Measurements from ENCODE around the gene PDZD8. TPM values are rescaled to one million over a fixed set of nuclear protein-coding genes. Genes with fewer than 3 reads are reported as not detected.

Gene PDZD8
- total RNA-seq, 5 donors from 2014 or later (not counting 1 experiment from before 2014, with no cell fraction given) = 12.8 to 20.8 (median 19.4) TPM

GRCh38 chr10:117418121-117418520, 42.9 kb upstream of the PDZD8 start:
- H3K27ac ChIP-seq (ENCODE audit: low read length) = no peak overlapping the region
- DNase-seq (no peak), ATAC-seq (replicated peaks in 1 of 4) (no peak)
- H3K27me3 ChIP-seq (replicated peaks in 1 of 2; ENCODE audit: control insufficient read depth in 2 of 2, extremely low read depth in 1 of 2, insufficient read depth in 2 of 2, low read length in 1 of 2) = peaks cover 0 to 9% of the 10 kb centered on the region in 2 experiments
- no peaks in the 10 kb centered on the region for H3K36me3 Mint-ChIP-seq
- peaks cover 3 to 13% of the 10 kb centered on the region in 2 donors for H3K27me3 Mint-ChIP-seq
- H3K4me3 Mint-ChIP-seq = no peak overlapping the region
- no peaks in the 10 kb centered on the region for H3K4me1 Mint-ChIP-seq
- H3K27ac Mint-ChIP-seq = no peak overlapping the region
- no peak overlapping the region for H3K4me3 ChIP-seq (ENCODE audit: control insufficient read depth in 1 of 2, extremely low read depth in 1 of 2, low read length in 1 of 2)
- H3K4me1 ChIP-seq (ENCODE audit: control insufficient read depth in 1 of 2, extremely low read depth in 1 of 2, insufficient read depth in 2 of 2, low read length in 2 of 2) = no peaks in the 10 kb centered on the region
- no CpG with 5 or more reads among the region's 4 CpGs for WGBS (ENCODE audit: insufficient coverage)
- H3K36me3 ChIP-seq (ENCODE audit: control insufficient read depth in 2 of 2, extremely low read depth in 1 of 2, insufficient read depth in 1 of 2, low read length in 1 of 2) = no peaks in the 10 kb centered on the region
- ChIA-PET CTCF (no interaction called here), POLR2A (no interaction called here)
- H3K9me3 ChIP-seq = no peaks in the 10 kb centered on the region
- H3K9me3 Mint-ChIP-seq = peaks cover 2 to 6% (median 4%) of the 10 kb centered on the region in 3 donors

DNA sequence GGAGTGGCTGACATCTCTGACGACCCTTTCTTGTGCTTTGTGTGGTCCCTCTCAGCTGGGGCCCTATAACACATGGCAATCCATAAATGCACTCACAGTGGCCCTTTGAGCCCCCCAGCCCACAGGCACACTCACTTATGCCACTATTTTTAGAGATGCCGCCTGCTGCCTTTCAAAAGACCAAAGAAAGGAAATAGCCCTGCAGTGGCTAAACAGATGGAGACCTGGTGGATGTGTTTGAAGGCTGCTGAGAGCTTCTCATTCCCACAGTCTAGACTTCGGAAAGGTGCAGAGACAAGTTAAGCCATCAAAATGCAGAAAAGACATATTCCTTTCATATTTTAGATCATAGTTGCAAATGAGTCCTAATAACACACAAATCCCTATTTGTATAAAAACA, 42.0 kb upstream of the PDZD8 start:
- no peaks in the 10 kb centered on the region for H3K36me3 ChIP-seq (ENCODE audit: control insufficient read depth in 2 of 2, extremely low read depth in 1 of 2, insufficient read depth in 1 of 2, low read length in 1 of 2)
- Mint-ChIP-seq H3K9me3 (peaks cover 2 to 6% (median 4%) of the 10 kb centered on the region in 3 donors), H3K4me3 (no peak overlapping the region), H3K27me3 (peaks cover 3 to 17% of the 10 kb centered on the region in 2 donors), H3K27ac (no peak overlapping the region), H3K36me3 (no peaks in the 10 kb centered on the region), H3K4me1 (no peaks in the 10 kb centered on the region)
- H3K9me3 ChIP-seq = no peaks in the 10 kb centered on the region
- ChIA-PET CTCF (no interaction called here), POLR2A (no interaction called here)
- H3K4me1 ChIP-seq (ENCODE audit: control insufficient read depth in 1 of 2, extremely low read depth in 1 of 2, insufficient read depth in 2 of 2, low read length in 2 of 2) = no peaks in the 10 kb centered on the region
- 17% methylated on average over 2 of the region's 3 CpGs for WGBS (ENCODE audit: insufficient coverage)
- H3K27ac ChIP-seq (ENCODE audit: low read length) = no peak overlapping the region
- peaks cover 0 to 9% of the 10 kb centered on the region in 2 experiments for H3K27me3 ChIP-seq (replicated peaks in 1 of 2; ENCODE audit: control insufficient read depth in 2 of 2, extremely low read depth in 1 of 2, insufficient read depth in 2 of 2, low read length in 1 of 2)
- H3K4me3 ChIP-seq (ENCODE audit: control insufficient read depth in 1 of 2, extremely low read depth in 1 of 2, low read length in 1 of 2) = no peak overlapping the region
- DNase-seq = no peak
- no peak for ATAC-seq (replicated peaks in 1 of 4)

DNA sequence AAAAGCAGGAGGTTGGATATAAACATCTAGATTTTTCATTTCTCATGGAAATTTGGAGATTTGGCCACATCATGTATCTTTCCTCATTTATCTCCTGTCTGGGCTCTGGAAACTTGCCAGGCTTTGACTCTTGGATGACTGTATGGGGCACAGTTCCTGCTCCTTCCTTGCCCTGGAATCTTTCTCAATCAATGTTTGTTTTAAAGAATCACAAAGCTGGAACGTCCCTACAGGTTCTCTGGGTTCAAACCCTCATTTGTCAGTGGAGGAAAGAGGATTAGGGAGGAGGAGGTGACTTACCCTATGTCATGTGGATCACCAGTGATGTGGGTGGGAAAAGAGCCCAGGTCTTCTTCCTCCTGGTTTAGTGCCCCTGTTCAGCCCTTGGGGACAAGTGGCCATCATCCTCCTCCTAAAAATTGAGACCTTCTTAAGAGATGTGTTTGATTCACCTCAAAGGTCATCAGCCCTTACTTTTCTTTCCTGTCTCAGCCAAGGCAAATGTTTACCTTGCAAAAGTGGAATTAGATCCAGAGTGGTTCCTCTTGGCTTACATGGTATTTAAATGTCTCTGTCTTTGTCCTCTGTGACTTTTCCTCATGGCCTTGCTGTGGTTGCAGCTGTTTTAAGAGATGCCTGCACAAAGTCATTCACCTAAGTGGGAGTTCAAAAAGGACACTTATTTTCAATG, 38.8 kb upstream of the PDZD8 start:
- no peaks in the 10 kb centered on the region for H3K9me3 Mint-ChIP-seq
- no peaks in the 10 kb centered on the region for H3K36me3 Mint-ChIP-seq
- Histone ChIP-seq H3K27me3 (replicated peaks in 1 of 2; ENCODE audit: control insufficient read depth in 2 of 2, extremely low read depth in 1 of 2, insufficient read depth in 2 of 2, low read length in 1 of 2) (peaks cover 0 to 13% of the 10 kb centered on the region in 2 experiments), H3K4me3 (ENCODE audit: control insufficient read depth in 1 of 2, extremely low read depth in 1 of 2, low read length in 1 of 2) (no peak overlapping the region), H3K36me3 (ENCODE audit: control insufficient read depth in 2 of 2, extremely low read depth in 1 of 2, insufficient read depth in 1 of 2, low read length in 1 of 2) (no peaks in the 10 kb centered on the region), H3K27ac (ENCODE audit: low read length) (no peak overlapping the region), H3K9me3 (no peaks in the 10 kb centered on the region), H3K4me1 (ENCODE audit: control insufficient read depth in 1 of 2, extremely low read depth in 1 of 2, insufficient read depth in 2 of 2, low read length in 2 of 2) (no peaks in the 10 kb centered on the region)
- WGBS (ENCODE audit: insufficient coverage) = no CpG with 5 or more reads among the region's 1 CpG
- DNase-seq (no peak), ATAC-seq (replicated peaks in 1 of 4) (no peak)
- H3K4me3 Mint-ChIP-seq = no peak overlapping the region
- no peak overlapping the region for H3K27ac Mint-ChIP-seq
- H3K27me3 Mint-ChIP-seq = peaks cover 11 to 17% of the 10 kb centered on the region in 2 donors
- ChIA-PET POLR2A (no interaction called here), CTCF (interaction anchor here in 1 of 2 donors (0.7 kb wide), 1 partner anchor 1151 kb away, joined by 4 read pairs; no protein-coding TSS in a partner anchor)
- no peaks in the 10 kb centered on the region for H3K4me1 Mint-ChIP-seq

GRCh38 chr10:117412469-117413010, 37.3 kb upstream of the PDZD8 start:
- Mint-ChIP-seq H3K4me3 (no peak overlapping the region), H3K27me3 (peaks cover 11 to 17% of the 10 kb centered on the region in 2 donors), H3K36me3 (no peaks in the 10 kb centered on the region), H3K4me1 (no peaks in the 10 kb centered on the region), H3K27ac (no peak overlapping the region), H3K9me3 (no peaks in the 10 kb centered on the region)
- peaks cover 0 to 13% of the 10 kb centered on the region in 2 experiments for H3K27me3 ChIP-seq (replicated peaks in 1 of 2; ENCODE audit: control insufficient read depth in 2 of 2, extremely low read depth in 1 of 2, insufficient read depth in 2 of 2, low read length in 1 of 2)
- DNase-seq (no peak), ATAC-seq (replicated peaks in 1 of 4) (no peak)
- ChIA-PET POLR2A (no interaction called here), CTCF (no interaction called here)
- no peaks in the 10 kb centered on the region for H3K36me3 ChIP-seq (ENCODE audit: control insufficient read depth in 2 of 2, extremely low read depth in 1 of 2, insufficient read depth in 1 of 2, low read length in 1 of 2)
- no peaks in the 10 kb centered on the region for H3K9me3 ChIP-seq
- H3K4me1 ChIP-seq (ENCODE audit: control insufficient read depth in 1 of 2, extremely low read depth in 1 of 2, insufficient read depth in 2 of 2, low read length in 2 of 2) = no peaks in the 10 kb centered on the region
- H3K4me3 ChIP-seq (ENCODE audit: control insufficient read depth in 1 of 2, extremely low read depth in 1 of 2, low read length in 1 of 2) = no peak overlapping the region
- WGBS (ENCODE audit: insufficient coverage) = 76% methylated on average over 3 of the region's 5 CpGs
- H3K27ac ChIP-seq (ENCODE audit: low read length) = no peak overlapping the region

- H3K9me3 Mint-ChIP-seq = no peaks in the 10 kb centered on the region
- Histone ChIP-seq H3K4me3 (ENCODE audit: control insufficient read depth in 1 of 2, extremely low read depth in 1 of 2, low read length in 1 of 2) (no peak overlapping the region), H3K9me3 (no peaks in the 10 kb centered on the region), H3K36me3 (ENCODE audit: control insufficient read depth in 2 of 2, extremely low read depth in 1 of 2, insufficient read depth in 1 of 2, low read length in 1 of 2) (no peaks in the 10 kb centered on the region), H3K4me1 (ENCODE audit: control insufficient read depth in 1 of 2, extremely low read depth in 1 of 2, insufficient read depth in 2 of 2, low read length in 2 of 2) (no peaks in the 10 kb centered on the region), H3K27me3 (replicated peaks in 1 of 2; ENCODE audit: control insufficient read depth in 2 of 2, extremely low read depth in 1 of 2, insufficient read depth in 2 of 2, low read length in 1 of 2) (peaks cover 0 to 13% of the 10 kb centered on the region in 2 experiments), H3K27ac (ENCODE audit: low read length) (no peak overlapping the region)
- H3K27ac Mint-ChIP-seq = no peak overlapping the region
- ATAC-seq (replicated peaks in 1 of 4) = no peak
- WGBS (ENCODE audit: insufficient coverage) = 100% methylated on average over 2 of the region's 8 CpGs
- DNase-seq = no peak
- POLR2A ChIA-PET = no interaction called here
- no peaks in the 10 kb centered on the region for H3K4me1 Mint-ChIP-seq
- no peaks in the 10 kb centered on the region for H3K36me3 Mint-ChIP-seq
- peaks cover 12 to 17% of the 10 kb centered on the region in 2 donors for H3K27me3 Mint-ChIP-seq
- CTCF ChIA-PET = no interaction called here
- no peak overlapping the region for H3K4me3 Mint-ChIP-seq
Observed at GRCh38 chr10:117411479-117412399, 36.5 kb upstream of the PDZD8 start.

GRCh38 chr10:117410557-117410956, 35.3 kb upstream of the PDZD8 start:
- no peaks in the 10 kb centered on the region for H3K4me1 Mint-ChIP-seq
- no peak overlapping the region for H3K4me3 Mint-ChIP-seq
- H3K9me3 Mint-ChIP-seq = no peaks in the 10 kb centered on the region
- no peaks in the 10 kb centered on the region for H3K36me3 ChIP-seq (ENCODE audit: control insufficient read depth in 2 of 2, extremely low read depth in 1 of 2, insufficient read depth in 1 of 2, low read length in 1 of 2)
- H3K36me3 Mint-ChIP-seq = no peaks in the 10 kb centered on the region
- POLR2A ChIA-PET = no interaction called here
- 40% methylated on average over 1 of the region's 4 CpGs for WGBS (ENCODE audit: insufficient coverage)
- ATAC-seq (replicated peaks in 1 of 4) (no peak), DNase-seq (no peak)
- H3K27me3 Mint-ChIP-seq = peaks cover 13 to 17% of the 10 kb centered on the region in 2 donors
- no peak overlapping the region for H3K27ac ChIP-seq (ENCODE audit: low read length)
- H3K27ac Mint-ChIP-seq = no peak overlapping the region
- no peaks in the 10 kb centered on the region for H3K9me3 ChIP-seq
- no peak overlapping the region for H3K4me3 ChIP-seq (ENCODE audit: control insufficient read depth in 1 of 2, extremely low read depth in 1 of 2, low read length in 1 of 2)
- H3K4me1 ChIP-seq (ENCODE audit: control insufficient read depth in 1 of 2, extremely low read depth in 1 of 2, insufficient read depth in 2 of 2, low read length in 2 of 2) = no peaks in the 10 kb centered on the region
- H3K27me3 ChIP-seq (replicated peaks in 1 of 2; ENCODE audit: control insufficient read depth in 2 of 2, extremely low read depth in 1 of 2, insufficient read depth in 2 of 2, low read length in 1 of 2) = peaks cover 0 to 19% of the 10 kb centered on the region in 2 experiments
- CTCF ChIA-PET = interaction anchor here in 1 of 2 donors (0.5 kb wide), 1 partner anchor 31 kb away, joined by 3 read pairs; no protein-coding TSS in a partner anchor

Measured in T-cell (primary cell).